ENCODE data around the gene TBX19. TPM values are rescaled to one million over a fixed set of nuclear protein-coding genes. Genes with fewer than 3 reads are reported as not detected.

The TBX19 gene
- polyA plus RNA-seq, 2 of the 4 experiments (the other 2 are of a cell fraction): 0.98 to 1.7 TPM

DNA sequence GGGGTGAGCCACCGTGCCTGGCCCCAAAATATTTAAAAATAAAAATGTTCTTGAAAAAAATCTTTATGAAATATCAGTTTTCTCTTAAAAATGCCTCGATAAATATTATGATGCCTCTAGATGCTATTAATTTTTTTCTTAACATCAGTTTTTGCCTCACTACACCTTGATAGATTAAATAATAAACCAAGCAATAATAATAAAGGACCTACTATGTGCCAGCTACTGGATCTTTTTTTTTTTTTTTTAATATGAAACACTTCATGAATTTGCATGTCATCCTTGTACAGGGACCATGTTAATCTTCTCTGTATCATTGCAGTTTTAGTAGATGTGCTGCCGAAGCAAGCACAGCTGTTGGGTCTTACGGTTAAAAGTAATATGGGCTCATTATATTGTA is 17.5 kb upstream of the TBX19 start:
- FAIRE-seq: no peak
- DNase-seq (ENCODE audit: low read depth in 1 of 2, low spot score in 1 of 2): no peak
- TF ChIP-seq RARB (CRISPR knock-in tag; IDR thresholded peaks at IDR 0.05) (no peak), JUNB (IDR thresholded peaks at IDR 0.05) (no peak), BHLHE40 (IDR thresholded peaks at IDR 0.05; ENCODE audit: low read depth, low read length) (no peak), CHD4 (IDR thresholded peaks at IDR 0.05; ENCODE audit: borderline replicate concordance) (no peak), FOSB (CRISPR knock-in tag; IDR thresholded peaks at IDR 0.05) (no peak), PHF8 (IDR thresholded peaks at IDR 0.05; ENCODE audit: borderline replicate concordance, low read depth) (no peak), HOXA7 (CRISPR knock-in tag; IDR thresholded peaks at IDR 0.05) (no peak)
- TF ChIP-seq, protein P1, sequence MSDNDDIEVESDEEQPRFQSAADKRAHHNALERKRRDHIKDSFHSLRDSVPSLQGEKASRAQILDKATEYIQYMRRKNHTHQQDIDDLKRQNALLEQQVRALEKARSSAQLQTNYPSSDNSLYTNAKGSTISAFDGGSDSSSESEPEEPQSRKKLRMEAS (IDR thresholded peaks at IDR 0.05): no peak
- TF ChIP-seq, protein P2, sequence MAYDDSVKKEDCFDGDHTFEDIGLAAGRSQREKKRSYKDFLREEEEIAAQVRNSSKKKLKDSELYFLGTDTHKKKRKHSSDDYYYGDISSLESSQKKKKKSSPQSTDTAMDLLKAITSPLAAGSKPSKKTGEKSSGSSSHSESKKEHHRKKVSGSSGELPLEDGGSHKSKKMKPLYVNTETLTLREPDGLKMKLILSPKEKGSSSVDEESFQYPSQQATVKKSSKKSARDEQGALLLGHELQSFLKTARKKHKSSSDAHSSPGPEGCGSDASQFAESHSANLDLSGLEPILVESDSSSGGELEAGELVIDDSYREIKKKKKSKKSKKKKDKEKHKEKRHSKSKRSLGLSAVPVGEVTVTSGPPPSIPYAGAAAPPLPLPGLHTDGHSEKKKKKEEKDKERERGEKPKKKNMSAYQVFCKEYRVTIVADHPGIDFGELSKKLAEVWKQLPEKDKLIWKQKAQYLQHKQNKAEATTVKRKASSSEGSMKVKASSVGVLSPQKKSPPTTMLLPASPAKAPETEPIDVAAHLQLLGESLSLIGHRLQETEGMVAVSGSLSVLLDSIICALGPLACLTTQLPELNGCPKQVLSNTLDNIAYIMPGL (CRISPR knock-in tag; IDR thresholded peaks at IDR 0.05; ENCODE audit: borderline replicate concordance): no peak
- ChIA-PET CTCF (interaction anchor here (1.2 kb wide), 1 partner anchor 80 kb away, joined by 5 read pairs; no protein-coding TSS in a partner anchor), POLR2A (no interaction called here)
- H3K4me3 ChIP-seq: no peak overlapping the region
- H3K27ac ChIP-seq: no peak overlapping the region
- no peak for ATAC-seq
- H3K4me1 ChIP-seq: no peaks in the 10 kb centered on the region
- no peak overlapping the region for H3K4me2 ChIP-seq
- no peaks in the 10 kb centered on the region for H3K9me3 ChIP-seq
- WGBS (ENCODE audit: missing lambda C conversion rate): 78% methylated on average over 4 of the region's 4 CpGs

DNA sequence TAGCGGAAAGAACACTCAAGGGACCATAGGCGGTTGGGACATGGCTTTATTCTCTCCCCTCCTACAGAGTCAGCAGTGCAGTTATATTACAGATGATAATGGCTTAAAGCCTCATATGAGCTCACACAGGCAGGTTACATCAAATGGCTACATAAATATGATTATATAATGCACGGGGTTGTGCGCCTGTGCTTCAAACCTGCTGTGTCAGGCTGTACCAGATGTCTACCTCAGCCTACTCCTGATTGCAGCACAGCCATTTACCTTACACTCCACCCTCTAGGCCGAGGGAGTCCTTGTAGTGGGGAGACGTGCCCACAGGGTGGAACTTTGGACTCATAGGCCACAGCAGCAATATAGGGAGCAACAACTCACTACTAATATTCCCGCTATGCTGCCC is 16.4 kb upstream of the TBX19 start:
- H3K27ac ChIP-seq: no peak overlapping the region
- H3K4me3 ChIP-seq: no peak overlapping the region
- ChIA-PET POLR2A (no interaction called here), CTCF (interaction anchor here (1.1 to 1.2 kb wide), 2 partner anchors 58 to 79 kb away, joined by 4 to 5 read pairs; no protein-coding TSS in a partner anchor)
- WGBS (ENCODE audit: missing lambda C conversion rate): 90% methylated on average over 7 of the region's 7 CpGs
- no peaks in the 10 kb centered on the region for H3K9me3 ChIP-seq
- H3K4me2 ChIP-seq: no peak overlapping the region
- no peak for FAIRE-seq
- ATAC-seq: no peak
- H3K4me1 ChIP-seq: no peaks in the 10 kb centered on the region
- TF ChIP-seq, protein P3, sequence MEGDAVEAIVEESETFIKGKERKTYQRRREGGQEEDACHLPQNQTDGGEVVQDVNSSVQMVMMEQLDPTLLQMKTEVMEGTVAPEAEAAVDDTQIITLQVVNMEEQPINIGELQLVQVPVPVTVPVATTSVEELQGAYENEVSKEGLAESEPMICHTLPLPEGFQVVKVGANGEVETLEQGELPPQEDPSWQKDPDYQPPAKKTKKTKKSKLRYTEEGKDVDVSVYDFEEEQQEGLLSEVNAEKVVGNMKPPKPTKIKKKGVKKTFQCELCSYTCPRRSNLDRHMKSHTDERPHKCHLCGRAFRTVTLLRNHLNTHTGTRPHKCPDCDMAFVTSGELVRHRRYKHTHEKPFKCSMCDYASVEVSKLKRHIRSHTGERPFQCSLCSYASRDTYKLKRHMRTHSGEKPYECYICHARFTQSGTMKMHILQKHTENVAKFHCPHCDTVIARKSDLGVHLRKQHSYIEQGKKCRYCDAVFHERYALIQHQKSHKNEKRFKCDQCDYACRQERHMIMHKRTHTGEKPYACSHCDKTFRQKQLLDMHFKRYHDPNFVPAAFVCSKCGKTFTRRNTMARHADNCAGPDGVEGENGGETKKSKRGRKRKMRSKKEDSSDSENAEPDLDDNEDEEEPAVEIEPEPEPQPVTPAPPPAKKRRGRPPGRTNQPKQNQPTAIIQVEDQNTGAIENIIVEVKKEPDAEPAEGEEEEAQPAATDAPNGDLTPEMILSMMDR (IDR thresholded peaks at IDR 0.05): no peak
- no peak for TF ChIP-seq HOXB5 (CRISPR knock-in tag; IDR thresholded peaks at IDR 0.05)
- no peak for TF ChIP-seq HDAC2 (IDR thresholded peaks at IDR 0.05)
- no peak for TF ChIP-seq TFCP2L1 (CRISPR knock-in tag; IDR thresholded peaks at IDR 0.05)
- TF ChIP-seq CHD4 (IDR thresholded peaks at IDR 0.05; ENCODE audit: borderline replicate concordance): no peak
- no peak for TF ChIP-seq EP300 (IDR thresholded peaks at IDR 0.05)
- no peak for TF ChIP-seq MAZ (IDR thresholded peaks at IDR 0.05; ENCODE audit: borderline replicate concordance, low read depth, low read length)
- TF ChIP-seq SREBF2 (IDR thresholded peaks at IDR 0.05): no peak
- no peak for TF ChIP-seq HOXA7 (CRISPR knock-in tag; IDR thresholded peaks at IDR 0.05)
- TF ChIP-seq CHD2 (IDR thresholded peaks at IDR 0.05; ENCODE audit: low read length, partially characterized antibody): no peak
- TF ChIP-seq POLR2AphosphoS2 (conservative IDR thresholded peaks at IDR 0.05; ENCODE audit: low read length): no peak
- no peak for TF ChIP-seq CBX2 (IDR thresholded peaks at IDR 0.05; ENCODE audit: borderline replicate concordance, low read depth)
- TF ChIP-seq, protein P4, sequence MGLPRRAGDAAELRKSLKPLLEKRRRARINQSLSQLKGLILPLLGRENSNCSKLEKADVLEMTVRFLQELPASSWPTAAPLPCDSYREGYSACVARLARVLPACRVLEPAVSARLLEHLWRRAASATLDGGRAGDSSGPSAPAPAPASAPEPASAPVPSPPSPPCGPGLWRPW (IDR thresholded peaks at IDR 0.05): no peak
- no peak for TF ChIP-seq RARB (CRISPR knock-in tag; IDR thresholded peaks at IDR 0.05)
- TF ChIP-seq, protein P1 (IDR thresholded peaks at IDR 0.05): no peak
- TF ChIP-seq PHF8 (IDR thresholded peaks at IDR 0.05; ENCODE audit: borderline replicate concordance, low read depth): no peak
- TF ChIP-seq FOXS1 (CRISPR knock-in tag; IDR thresholded peaks at IDR 0.05): no peak
- TF ChIP-seq, protein P5, sequence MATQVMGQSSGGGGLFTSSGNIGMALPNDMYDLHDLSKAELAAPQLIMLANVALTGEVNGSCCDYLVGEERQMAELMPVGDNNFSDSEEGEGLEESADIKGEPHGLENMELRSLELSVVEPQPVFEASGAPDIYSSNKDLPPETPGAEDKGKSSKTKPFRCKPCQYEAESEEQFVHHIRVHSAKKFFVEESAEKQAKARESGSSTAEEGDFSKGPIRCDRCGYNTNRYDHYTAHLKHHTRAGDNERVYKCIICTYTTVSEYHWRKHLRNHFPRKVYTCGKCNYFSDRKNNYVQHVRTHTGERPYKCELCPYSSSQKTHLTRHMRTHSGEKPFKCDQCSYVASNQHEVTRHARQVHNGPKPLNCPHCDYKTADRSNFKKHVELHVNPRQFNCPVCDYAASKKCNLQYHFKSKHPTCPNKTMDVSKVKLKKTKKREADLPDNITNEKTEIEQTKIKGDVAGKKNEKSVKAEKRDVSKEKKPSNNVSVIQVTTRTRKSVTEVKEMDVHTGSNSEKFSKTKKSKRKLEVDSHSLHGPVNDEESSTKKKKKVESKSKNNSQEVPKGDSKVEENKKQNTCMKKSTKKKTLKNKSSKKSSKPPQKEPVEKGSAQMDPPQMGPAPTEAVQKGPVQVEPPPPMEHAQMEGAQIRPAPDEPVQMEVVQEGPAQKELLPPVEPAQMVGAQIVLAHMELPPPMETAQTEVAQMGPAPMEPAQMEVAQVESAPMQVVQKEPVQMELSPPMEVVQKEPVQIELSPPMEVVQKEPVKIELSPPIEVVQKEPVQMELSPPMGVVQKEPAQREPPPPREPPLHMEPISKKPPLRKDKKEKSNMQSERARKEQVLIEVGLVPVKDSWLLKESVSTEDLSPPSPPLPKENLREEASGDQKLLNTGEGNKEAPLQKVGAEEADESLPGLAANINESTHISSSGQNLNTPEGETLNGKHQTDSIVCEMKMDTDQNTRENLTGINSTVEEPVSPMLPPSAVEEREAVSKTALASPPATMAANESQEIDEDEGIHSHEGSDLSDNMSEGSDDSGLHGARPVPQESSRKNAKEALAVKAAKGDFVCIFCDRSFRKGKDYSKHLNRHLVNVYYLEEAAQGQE (IDR thresholded peaks at IDR 0.05): no peak
- TF ChIP-seq CEBPB (IDR thresholded peaks at IDR 0.05): no peak
- TF ChIP-seq SMC3 (IDR thresholded peaks at IDR 0.05): no peak
- DNase-seq (ENCODE audit: low read depth in 1 of 2, low spot score in 1 of 2): no peak
